ENCODE results near the gene ME3. TPM values are rescaled to one million over a fixed set of nuclear protein-coding genes. Genes with fewer than 3 reads are reported as not detected.

ME3 gene
- polyA plus RNA-seq, 1 donor (not counting 4 experiments of a cell fraction or from before 2014, with no cell fraction given): 1.0 TPM

DNA sequence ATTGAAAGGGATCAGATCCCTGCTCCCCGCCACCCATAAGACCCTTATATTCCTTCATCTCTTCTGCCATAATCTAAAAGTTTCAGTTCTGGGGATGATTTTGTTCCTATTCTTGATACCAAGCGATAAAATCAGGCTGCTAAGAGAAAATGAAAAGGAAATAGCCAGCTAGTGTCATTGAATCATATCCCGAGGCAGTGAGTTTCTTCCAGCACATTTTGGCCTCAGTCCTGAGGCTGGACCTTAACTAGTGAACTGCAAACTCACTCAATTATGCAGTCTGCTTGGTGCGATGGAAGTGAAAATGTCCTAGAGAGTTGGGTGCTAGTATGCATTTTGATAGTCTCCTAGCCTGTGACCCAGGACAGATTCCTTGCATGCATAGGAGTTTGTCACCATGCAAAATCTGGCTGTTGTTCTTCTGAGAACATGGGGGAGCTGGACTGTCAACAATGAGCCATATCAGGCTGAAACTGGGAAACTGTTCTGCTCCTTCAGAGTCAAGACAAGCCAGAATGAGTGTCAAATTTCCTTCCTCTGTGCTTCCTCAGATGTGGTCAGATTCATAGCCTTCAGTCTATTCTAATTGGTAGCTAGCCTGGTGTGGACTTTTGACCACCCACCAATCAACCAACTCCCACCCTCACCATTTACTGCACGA is 194.8 kb downstream of the ME3 start:
- Histone ChIP-seq H3K4me2 (ENCODE audit: control insufficient read depth, extremely low read depth, insufficient read depth, low read depth, low read length) (no peak overlapping the region), H3K9me1 (ENCODE audit: control insufficient read depth, extremely low read depth, insufficient read depth, low read length) (no peaks in the 10 kb centered on the region), H3K27ac (ENCODE audit: control insufficient read depth, insufficient read depth, low read length) (no peak overlapping the region), H3K4me3 (ENCODE audit: control insufficient read depth in 2 of 3, extremely low read depth in 1 of 3, insufficient read depth in 2 of 3, low read depth in 1 of 3, low read length in 3 of 3) (no peak overlapping the region), H3K9ac (ENCODE audit: control insufficient read depth, extremely low read depth, insufficient read depth, low read length) (no peak overlapping the region), H2AFZ (ENCODE audit: control insufficient read depth, low read length) (no peak overlapping the region), H3K4me1 (ENCODE audit: control insufficient read depth, extremely low read depth, insufficient read depth, low read length) (peaks cover 15% of the 10 kb centered on the region), H3K36me3 (ENCODE audit: control insufficient read depth in 2 of 2, extremely low read depth in 1 of 2, insufficient read depth in 2 of 2, low read length in 2 of 2) (no peaks in the 10 kb centered on the region), H3K9me3 (ENCODE audit: control insufficient read depth, low read depth, low read length) (no peaks in the 10 kb centered on the region), H3K79me2 (ENCODE audit: control insufficient read depth, insufficient read depth, low read length) (no peaks in the 10 kb centered on the region), H3K27me3 (ENCODE audit: control insufficient read depth, extremely low read depth, insufficient read depth, low read length) (no peaks in the 10 kb centered on the region), H4K20me1 (ENCODE audit: control insufficient read depth, extremely low read depth, insufficient read depth, low read length) (no peaks in the 10 kb centered on the region)
- no peak for FAIRE-seq
- dilution Hi-C loops (cut with MboI; ENCODE audit: extremely low pct_ligation_motif_present, low sequenced_read_pairs): no loop called here
- TF ChIP-seq, protein P1, sequence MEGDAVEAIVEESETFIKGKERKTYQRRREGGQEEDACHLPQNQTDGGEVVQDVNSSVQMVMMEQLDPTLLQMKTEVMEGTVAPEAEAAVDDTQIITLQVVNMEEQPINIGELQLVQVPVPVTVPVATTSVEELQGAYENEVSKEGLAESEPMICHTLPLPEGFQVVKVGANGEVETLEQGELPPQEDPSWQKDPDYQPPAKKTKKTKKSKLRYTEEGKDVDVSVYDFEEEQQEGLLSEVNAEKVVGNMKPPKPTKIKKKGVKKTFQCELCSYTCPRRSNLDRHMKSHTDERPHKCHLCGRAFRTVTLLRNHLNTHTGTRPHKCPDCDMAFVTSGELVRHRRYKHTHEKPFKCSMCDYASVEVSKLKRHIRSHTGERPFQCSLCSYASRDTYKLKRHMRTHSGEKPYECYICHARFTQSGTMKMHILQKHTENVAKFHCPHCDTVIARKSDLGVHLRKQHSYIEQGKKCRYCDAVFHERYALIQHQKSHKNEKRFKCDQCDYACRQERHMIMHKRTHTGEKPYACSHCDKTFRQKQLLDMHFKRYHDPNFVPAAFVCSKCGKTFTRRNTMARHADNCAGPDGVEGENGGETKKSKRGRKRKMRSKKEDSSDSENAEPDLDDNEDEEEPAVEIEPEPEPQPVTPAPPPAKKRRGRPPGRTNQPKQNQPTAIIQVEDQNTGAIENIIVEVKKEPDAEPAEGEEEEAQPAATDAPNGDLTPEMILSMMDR (optimal IDR thresholded peaks at IDR 0.05 in 1 of 3, IDR thresholded peaks at IDR 0.05 in 1 of 3, conservative IDR thresholded peaks at IDR 0.05 in 1 of 3; ENCODE audit: extremely low read depth in 1 of 3, insufficient read depth in 2 of 3, low read length in 3 of 3): no peak
- TF ChIP-seq EZH2 (IDR thresholded peaks at IDR 0.05; ENCODE audit: low read length): no peak
- DNase-seq (ENCODE audit: low read depth, low spot score): no peak

DNA sequence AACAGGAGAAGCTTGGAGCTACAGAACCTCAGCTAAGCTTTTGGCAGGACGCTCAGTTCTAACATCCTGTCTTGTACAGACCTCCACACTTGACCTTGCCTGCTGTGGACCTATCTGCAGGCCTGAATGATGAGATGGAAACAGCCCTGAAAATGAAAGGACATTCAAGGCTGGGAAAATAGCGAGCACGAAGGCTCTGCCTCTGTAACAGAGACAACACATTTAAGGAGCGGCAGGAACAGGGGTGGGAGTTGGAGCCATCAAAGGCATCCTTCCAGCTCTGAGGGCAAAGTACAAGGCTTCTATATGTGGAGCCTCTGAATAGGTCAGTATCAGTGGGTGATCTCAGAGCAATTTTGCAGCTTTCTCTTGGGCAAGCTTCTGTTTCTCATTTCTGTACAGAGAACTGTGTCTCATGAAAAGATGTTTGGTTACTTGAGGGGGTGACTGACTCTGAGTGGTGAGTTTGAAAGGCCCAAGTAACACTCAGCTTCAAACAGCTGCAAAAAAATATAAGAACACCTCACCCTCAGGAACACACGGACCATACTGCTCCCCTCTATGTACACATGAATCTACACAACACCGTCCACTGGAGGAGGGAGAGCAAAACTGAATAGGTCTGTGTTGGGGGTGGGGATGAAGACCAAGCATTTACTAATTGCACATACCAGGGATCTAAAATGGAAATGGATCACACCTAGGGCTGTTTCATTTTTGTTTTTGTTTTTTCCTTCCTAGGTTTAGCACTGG is 196.1 kb downstream of the ME3 start:
- TF ChIP-seq, protein P1 (optimal IDR thresholded peaks at IDR 0.05 in 1 of 3, IDR thresholded peaks at IDR 0.05 in 1 of 3, conservative IDR thresholded peaks at IDR 0.05 in 1 of 3; ENCODE audit: extremely low read depth in 1 of 3, insufficient read depth in 2 of 3, low read length in 3 of 3): no peak
- TF ChIP-seq EZH2 (IDR thresholded peaks at IDR 0.05; ENCODE audit: low read length): no peak
- Histone ChIP-seq H3K9me1 (ENCODE audit: control insufficient read depth, extremely low read depth, insufficient read depth, low read length) (no peaks in the 10 kb centered on the region), H2AFZ (ENCODE audit: control insufficient read depth, low read length) (no peak overlapping the region), H4K20me1 (ENCODE audit: control insufficient read depth, extremely low read depth, insufficient read depth, low read length) (no peaks in the 10 kb centered on the region), H3K9ac (ENCODE audit: control insufficient read depth, extremely low read depth, insufficient read depth, low read length) (no peak overlapping the region), H3K79me2 (ENCODE audit: control insufficient read depth, insufficient read depth, low read length) (no peaks in the 10 kb centered on the region), H3K27ac (ENCODE audit: control insufficient read depth, insufficient read depth, low read length) (no peak overlapping the region), H3K36me3 (ENCODE audit: control insufficient read depth in 2 of 2, extremely low read depth in 1 of 2, insufficient read depth in 2 of 2, low read length in 2 of 2) (no peaks in the 10 kb centered on the region), H3K27me3 (ENCODE audit: control insufficient read depth, extremely low read depth, insufficient read depth, low read length) (no peaks in the 10 kb centered on the region), H3K9me3 (ENCODE audit: control insufficient read depth, low read depth, low read length) (no peaks in the 10 kb centered on the region), H3K4me3 (ENCODE audit: control insufficient read depth in 2 of 3, extremely low read depth in 1 of 3, insufficient read depth in 2 of 3, low read depth in 1 of 3, low read length in 3 of 3) (no peak overlapping the region), H3K4me2 (ENCODE audit: control insufficient read depth, extremely low read depth, insufficient read depth, low read depth, low read length) (no peak overlapping the region), H3K4me1 (ENCODE audit: control insufficient read depth, extremely low read depth, insufficient read depth, low read length) (peaks cover 15% of the 10 kb centered on the region)
- dilution Hi-C loops (cut with MboI; ENCODE audit: extremely low pct_ligation_motif_present, low sequenced_read_pairs): no loop called here
- no peak for FAIRE-seq
- DNase-seq (ENCODE audit: low read depth, low spot score): no peak
